ENCODE data around the gene PHF3. TPM values are rescaled to one million over a fixed set of nuclear protein-coding genes. Genes with fewer than 3 reads are reported as not detected.

PHF3 gene
- total and polyA plus RNA-seq, 2 experiments from 2014 or later, result 37.1 to 77.3 TPM

DNA sequence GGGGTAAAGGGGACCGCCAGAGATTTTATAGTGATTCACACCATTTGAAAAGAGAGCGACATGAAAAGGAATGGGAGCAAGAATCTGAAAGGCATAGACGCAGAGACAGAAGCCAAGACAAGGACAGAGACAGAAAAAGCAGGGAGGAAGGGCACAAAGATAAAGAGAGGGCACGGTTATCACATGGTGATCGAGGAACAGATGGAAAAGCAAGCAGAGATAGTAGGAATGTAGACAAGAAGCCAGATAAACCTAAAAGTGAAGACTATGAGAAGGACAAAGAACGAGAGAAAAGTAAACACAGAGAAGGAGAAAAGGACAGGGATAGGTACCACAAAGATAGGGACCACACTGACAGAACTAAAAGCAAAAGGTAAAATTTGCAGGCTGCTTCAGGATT, 77.7 kb downstream of the PHF3 start:
- H3K27me3 Mint-ChIP-seq (ENCODE audit: insufficient read depth, low read depth, poor library complexity), result no peaks in the 10 kb centered on the region
- TF ChIP-seq EZH2phosphoT487 (IDR thresholded peaks at IDR 0.05; ENCODE audit: unreplicated experiment) (no peak), STAT1 (IDR thresholded peaks at IDR 0.05; ENCODE audit: unreplicated experiment) (no peak), POLR2AphosphoS5 (IDR thresholded peaks at IDR 0.05; ENCODE audit: low read depth) (no peak), EZH2 (IDR thresholded peaks at IDR 0.05; ENCODE audit: low read depth, unreplicated experiment) (no peak), ZNF331 (CRISPR knock-in tag; IDR thresholded peaks at IDR 0.05; ENCODE audit: low read depth) (no peak)
- TF ChIP-seq, protein P1, sequence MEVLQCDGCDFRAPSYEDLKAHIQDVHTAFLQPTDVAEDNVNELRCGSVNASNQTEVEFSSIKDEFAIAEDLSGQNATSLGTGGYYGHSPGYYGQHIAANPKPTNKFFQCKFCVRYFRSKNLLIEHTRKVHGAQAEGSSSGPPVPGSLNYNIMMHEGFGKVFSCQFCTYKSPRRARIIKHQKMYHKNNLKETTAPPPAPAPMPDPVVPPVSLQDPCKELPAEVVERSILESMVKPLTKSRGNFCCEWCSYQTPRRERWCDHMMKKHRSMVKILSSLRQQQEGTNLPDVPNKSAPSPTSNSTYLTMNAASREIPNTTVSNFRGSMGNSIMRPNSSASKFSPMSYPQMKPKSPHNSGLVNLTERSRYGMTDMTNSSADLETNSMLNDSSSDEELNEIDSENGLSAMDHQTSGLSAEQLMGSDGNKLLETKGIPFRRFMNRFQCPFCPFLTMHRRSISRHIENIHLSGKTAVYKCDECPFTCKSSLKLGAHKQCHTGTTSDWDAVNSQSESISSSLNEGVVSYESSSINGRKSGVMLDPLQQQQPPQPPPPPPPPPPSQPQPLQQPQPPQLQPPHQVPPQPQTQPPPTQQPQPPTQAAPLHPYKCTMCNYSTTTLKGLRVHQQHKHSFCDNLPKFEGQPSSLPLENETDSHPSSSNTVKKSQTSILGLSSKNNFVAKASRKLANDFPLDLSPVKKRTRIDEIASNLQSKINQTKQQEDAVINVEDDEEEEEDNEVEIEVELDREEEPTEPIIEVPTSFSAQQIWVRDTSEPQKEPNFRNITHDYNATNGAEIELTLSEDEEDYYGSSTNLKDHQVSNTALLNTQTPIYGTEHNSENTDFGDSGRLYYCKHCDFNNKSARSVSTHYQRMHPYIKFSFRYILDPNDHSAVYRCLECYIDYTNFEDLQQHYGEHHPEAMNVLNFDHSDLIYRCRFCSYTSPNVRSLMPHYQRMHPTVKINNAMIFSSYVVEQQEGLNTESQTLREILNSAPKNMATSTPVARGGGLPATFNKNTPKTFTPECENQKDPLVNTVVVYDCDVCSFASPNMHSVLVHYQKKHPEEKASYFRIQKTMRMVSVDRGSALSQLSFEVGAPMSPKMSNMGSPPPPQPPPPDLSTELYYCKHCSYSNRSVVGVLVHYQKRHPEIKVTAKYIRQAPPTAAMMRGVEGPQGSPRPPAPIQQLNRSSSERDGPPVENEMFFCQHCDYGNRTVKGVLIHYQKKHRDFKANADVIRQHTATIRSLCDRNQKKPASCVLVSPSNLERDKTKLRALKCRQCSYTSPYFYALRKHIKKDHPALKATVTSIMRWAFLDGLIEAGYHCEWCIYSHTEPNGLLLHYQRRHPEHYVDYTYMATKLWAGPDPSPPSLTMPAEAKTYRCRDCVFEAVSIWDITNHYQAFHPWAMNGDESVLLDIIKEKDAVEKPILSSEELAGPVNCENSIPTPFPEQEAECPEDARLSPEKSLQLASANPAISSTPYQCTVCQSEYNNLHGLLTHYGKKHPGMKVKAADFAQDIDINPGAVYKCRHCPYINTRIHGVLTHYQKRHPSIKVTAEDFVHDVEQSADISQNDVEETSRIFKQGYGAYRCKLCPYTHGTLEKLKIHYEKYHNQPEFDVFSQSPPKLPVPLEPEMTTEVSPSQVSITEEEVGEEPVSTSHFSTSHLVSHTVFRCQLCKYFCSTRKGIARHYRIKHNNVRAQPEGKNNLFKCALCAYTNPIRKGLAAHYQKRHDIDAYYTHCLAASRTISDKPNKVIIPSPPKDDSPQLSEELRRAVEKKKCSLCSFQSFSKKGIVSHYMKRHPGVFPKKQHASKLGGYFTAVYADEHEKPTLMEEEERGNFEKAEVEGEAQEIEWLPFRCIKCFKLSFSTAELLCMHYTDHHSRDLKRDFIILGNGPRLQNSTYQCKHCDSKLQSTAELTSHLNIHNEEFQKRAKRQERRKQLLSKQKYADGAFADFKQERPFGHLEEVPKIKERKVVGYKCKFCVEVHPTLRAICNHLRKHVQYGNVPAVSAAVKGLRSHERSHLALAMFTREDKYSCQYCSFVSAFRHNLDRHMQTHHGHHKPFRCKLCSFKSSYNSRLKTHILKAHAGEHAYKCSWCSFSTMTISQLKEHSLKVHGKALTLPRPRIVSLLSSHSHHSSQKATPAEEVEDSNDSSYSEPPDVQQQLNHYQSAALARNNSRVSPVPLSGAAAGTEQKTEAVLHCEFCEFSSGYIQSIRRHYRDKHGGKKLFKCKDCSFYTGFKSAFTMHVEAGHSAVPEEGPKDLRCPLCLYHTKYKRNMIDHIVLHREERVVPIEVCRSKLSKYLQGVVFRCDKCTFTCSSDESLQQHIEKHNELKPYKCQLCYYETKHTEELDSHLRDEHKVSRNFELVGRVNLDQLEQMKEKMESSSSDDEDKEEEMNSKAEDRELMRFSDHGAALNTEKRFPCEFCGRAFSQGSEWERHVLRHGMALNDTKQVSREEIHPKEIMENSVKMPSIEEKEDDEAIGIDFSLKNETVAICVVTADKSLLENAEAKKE (CRISPR knock-in tag; IDR thresholded peaks at IDR 0.05), result no peak
- TF ChIP-seq, protein P2, sequence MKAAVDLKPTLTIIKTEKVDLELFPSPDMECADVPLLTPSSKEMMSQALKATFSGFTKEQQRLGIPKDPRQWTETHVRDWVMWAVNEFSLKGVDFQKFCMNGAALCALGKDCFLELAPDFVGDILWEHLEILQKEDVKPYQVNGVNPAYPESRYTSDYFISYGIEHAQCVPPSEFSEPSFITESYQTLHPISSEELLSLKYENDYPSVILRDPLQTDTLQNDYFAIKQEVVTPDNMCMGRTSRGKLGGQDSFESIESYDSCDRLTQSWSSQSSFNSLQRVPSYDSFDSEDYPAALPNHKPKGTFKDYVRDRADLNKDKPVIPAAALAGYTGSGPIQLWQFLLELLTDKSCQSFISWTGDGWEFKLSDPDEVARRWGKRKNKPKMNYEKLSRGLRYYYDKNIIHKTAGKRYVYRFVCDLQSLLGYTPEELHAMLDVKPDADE (IDR thresholded peaks at IDR 0.05), result no peak
- TF ChIP-seq, protein P3, sequence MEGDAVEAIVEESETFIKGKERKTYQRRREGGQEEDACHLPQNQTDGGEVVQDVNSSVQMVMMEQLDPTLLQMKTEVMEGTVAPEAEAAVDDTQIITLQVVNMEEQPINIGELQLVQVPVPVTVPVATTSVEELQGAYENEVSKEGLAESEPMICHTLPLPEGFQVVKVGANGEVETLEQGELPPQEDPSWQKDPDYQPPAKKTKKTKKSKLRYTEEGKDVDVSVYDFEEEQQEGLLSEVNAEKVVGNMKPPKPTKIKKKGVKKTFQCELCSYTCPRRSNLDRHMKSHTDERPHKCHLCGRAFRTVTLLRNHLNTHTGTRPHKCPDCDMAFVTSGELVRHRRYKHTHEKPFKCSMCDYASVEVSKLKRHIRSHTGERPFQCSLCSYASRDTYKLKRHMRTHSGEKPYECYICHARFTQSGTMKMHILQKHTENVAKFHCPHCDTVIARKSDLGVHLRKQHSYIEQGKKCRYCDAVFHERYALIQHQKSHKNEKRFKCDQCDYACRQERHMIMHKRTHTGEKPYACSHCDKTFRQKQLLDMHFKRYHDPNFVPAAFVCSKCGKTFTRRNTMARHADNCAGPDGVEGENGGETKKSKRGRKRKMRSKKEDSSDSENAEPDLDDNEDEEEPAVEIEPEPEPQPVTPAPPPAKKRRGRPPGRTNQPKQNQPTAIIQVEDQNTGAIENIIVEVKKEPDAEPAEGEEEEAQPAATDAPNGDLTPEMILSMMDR (conservative IDR thresholded peaks at IDR 0.05; ENCODE audit: low read depth in 2 of 2), result no peak
- Histone ChIP-seq H3K27ac (ENCODE audit: low read depth) (no peak overlapping the region), H3F3A (replicated peaks; ENCODE audit: low read depth) (no peaks in the 10 kb centered on the region), H3K27me3 (ENCODE audit: insufficient read depth) (no peaks in the 10 kb centered on the region), H3K36me3 (ENCODE audit: insufficient read depth) (peaks cover 41% of the 10 kb centered on the region), H3K79me2 (replicated peaks; ENCODE audit: insufficient read depth) (no peaks in the 10 kb centered on the region), H2AFZ (no peak overlapping the region), H3K4me3 (no peak overlapping the region), H3K4me1 (ENCODE audit: insufficient read depth) (no peaks in the 10 kb centered on the region), H3K4me2 (no peak overlapping the region), H4K20me1 (replicated peaks; ENCODE audit: insufficient read depth) (peaks cover 1% of the 10 kb centered on the region), H3K9me2 (ENCODE audit: insufficient read depth) (no peaks in the 10 kb centered on the region)
- H3K4me1 Mint-ChIP-seq, result no peaks in the 10 kb centered on the region
- ATAC-seq, result no peak
- no peak for DNase-seq (ENCODE audit: low spot score)
- no peaks in the 10 kb centered on the region for H3K9me3 Mint-ChIP-seq
- H3K4me3 Mint-ChIP-seq, result no peak overlapping the region
- peaks cover 46% of the 10 kb centered on the region for H3K36me3 Mint-ChIP-seq (ENCODE audit: low read depth)
- no peak overlapping the region for H3K27ac Mint-ChIP-seq
